Suprapubic skin (tissue), 4 donors: ENCODE results near the gene YES1. TPM values are rescaled to one million over a fixed set of nuclear protein-coding genes. Genes with fewer than 3 reads are reported as not detected.
A peak's percentile ranks its signal among the peaks of the same experiment; 100 is the strongest.

Experiments used
- DNase-seq, 2 donors: peaks; one replicate each; pipeline ENCODE4 v3.0.0-alpha.2; 2019; ENCODE audit warnings: low spot score in 2 of 2
- H3K27ac ChIP-seq: fragments of 200-600 bp; sonication (generic); one replicate; pipeline ENCODE4 v1.5.1; 2019
- H3K27me3 ChIP-seq: fragments of 200-600 bp; sonication (generic); one replicate; pipeline ENCODE4 v1.5.1; 2019
- H3K36me3 ChIP-seq: fragments of 200-600 bp; sonication (generic); one replicate; pipeline ENCODE4 v1.5.1; 2019
- H3K4me1 ChIP-seq: fragments of 200-600 bp; sonication (generic); one replicate; pipeline ENCODE4 v1.5.1; 2019
- H3K4me3 ChIP-seq: fragments of 200-600 bp; sonication (generic); one replicate; pipeline ENCODE4 v1.5.1; 2019; ENCODE audit warnings: mild to moderate bottlenecking
- H3K9me3 ChIP-seq: fragments of 200-600 bp; sonication (generic); one replicate; pipeline ENCODE4 v1.5.1; 2019
- EP300 ChIP-seq: sonication (generic); formaldehyde crosslinking; IDR thresholded peaks from one replicate; pipeline ENCODE4 v1.6.1; 2017; ENCODE audit warnings: antibody characterized with exemption
- POLR2A ChIP-seq, 2 donors: fragments of 450-650 bp; IDR thresholded peaks; one replicate each; pipeline ENCODE4 v1.6.1; 2017; ENCODE audit warnings: antibody characterized with exemption in 2 of 2, mild to moderate bottlenecking in 2 of 2, moderate library complexity in 2 of 2
- POLR2AphosphoS5 ChIP-seq, 3 donors: sonication (generic); formaldehyde crosslinking; IDR thresholded peaks; one replicate each; pipeline ENCODE4 v1.6.1; 2017; ENCODE audit warnings: antibody characterized with exemption in 3 of 3
- whole genome bisulfite sequencing: methylation state at CpG from one replicate; pipeline ENCODE4 v1.1.5; 2018; 5-methylcytosine and 5-hydroxymethylcytosine counted together
- total RNA-seq, 4 donors: library from RNA; depleted of rRNA; stranded (reverse); fragments of >200 nt; gene quantifications; one replicate each; pipeline ENCODE4 v1.1.0, GENCODE V29; 2016
- TF ChIP-seq, protein P1 (sequence below), 2 donors: fragments of 200-600 bp in 1 of 2; fragments of 450-650 bp in 1 of 2; sonication (generic) in 1 of 2; IDR thresholded peaks; one replicate each; pipeline ENCODE4 v1.5.1; 2016 to 2019; ENCODE audit warnings: antibody characterized with exemption in 2 of 2, mild to moderate bottlenecking in 1 of 2, moderate library complexity in 1 of 2

Gene YES1
- total RNA-seq, 4 donors from 2014 or later, result 98.6 to 102 (median 100) TPM

DNA sequence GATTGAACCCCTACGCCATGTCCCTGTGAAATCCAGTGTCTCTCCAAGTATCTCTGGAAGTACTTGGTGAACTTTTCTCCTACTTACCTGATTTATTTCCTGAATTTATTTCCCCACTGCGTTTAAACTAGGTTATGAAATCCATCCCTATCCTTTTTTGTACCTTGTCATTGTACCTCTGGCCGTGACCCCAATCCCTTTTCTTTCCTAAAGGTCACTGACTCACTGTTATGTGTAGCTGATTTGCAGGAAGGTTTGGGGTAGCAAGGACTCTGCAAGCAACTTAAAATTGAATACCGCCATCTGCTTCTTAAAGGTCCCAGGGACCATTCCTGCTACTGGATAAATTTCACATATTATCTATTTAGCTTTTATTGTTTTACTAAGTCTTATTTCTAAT is 95.0 kb downstream of the YES1 start:
- no peak for DNase-seq
- peaks cover 5% of the 10 kb centered on the region for H3K4me1 ChIP-seq

DNA sequence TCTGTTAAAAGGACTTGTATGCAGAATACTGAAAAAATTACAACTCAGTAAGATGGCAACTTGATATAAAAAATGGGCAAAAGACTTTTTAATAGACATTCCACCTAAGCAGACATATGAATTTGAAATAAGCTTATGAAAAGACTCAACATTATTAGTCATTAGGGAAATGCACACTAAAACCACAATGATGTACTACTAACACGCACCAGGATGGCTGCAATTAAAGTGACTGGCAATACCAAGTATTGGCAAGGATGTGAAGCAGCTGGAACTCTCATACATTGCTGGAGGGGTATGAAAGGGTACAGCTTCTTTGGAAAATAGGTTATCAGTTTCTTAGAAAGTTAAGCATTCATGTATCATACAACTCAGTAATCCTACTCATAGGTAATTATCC is 96.4 kb downstream of the YES1 start:
- Histone ChIP-seq H3K4me1 (peaks cover 15% of the 10 kb centered on the region), H3K27me3 (no peaks in the 10 kb centered on the region), H3K36me3 (no peaks in the 10 kb centered on the region), H3K9me3 (no peaks in the 10 kb centered on the region), H3K27ac (no peak overlapping the region), H3K4me3 (no peak overlapping the region)
- 39% methylated on average over 1 of the region's 1 CpG for WGBS
- TF ChIP-seq, protein P1, sequence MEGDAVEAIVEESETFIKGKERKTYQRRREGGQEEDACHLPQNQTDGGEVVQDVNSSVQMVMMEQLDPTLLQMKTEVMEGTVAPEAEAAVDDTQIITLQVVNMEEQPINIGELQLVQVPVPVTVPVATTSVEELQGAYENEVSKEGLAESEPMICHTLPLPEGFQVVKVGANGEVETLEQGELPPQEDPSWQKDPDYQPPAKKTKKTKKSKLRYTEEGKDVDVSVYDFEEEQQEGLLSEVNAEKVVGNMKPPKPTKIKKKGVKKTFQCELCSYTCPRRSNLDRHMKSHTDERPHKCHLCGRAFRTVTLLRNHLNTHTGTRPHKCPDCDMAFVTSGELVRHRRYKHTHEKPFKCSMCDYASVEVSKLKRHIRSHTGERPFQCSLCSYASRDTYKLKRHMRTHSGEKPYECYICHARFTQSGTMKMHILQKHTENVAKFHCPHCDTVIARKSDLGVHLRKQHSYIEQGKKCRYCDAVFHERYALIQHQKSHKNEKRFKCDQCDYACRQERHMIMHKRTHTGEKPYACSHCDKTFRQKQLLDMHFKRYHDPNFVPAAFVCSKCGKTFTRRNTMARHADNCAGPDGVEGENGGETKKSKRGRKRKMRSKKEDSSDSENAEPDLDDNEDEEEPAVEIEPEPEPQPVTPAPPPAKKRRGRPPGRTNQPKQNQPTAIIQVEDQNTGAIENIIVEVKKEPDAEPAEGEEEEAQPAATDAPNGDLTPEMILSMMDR (IDR thresholded peaks at IDR 0.05), result no peak
- TF ChIP-seq EP300 (no peak), POLR2A (IDR thresholded peaks at IDR 0.05) (no peak), POLR2AphosphoS5 (IDR thresholded peaks at IDR 0.05) (no peak)
- no peak for DNase-seq

More for the DNA sequence above, 95.0 kb downstream of the YES1 start:
- TF ChIP-seq POLR2A (IDR thresholded peaks at IDR 0.05) (no peak), EP300 (no peak), POLR2AphosphoS5 (IDR thresholded peaks at IDR 0.05) (no peak)
- TF ChIP-seq, protein P1 (IDR thresholded peaks at IDR 0.05), result no peak
- no peaks in the 10 kb centered on the region for H3K27me3 ChIP-seq
- no peak overlapping the region for H3K27ac ChIP-seq
- 91% methylated on average over 4 of the region's 4 CpGs for WGBS
- H3K36me3 ChIP-seq, result no peaks in the 10 kb centered on the region
- H3K9me3 ChIP-seq, result no peaks in the 10 kb centered on the region
- no peak overlapping the region for H3K4me3 ChIP-seq

DNA sequence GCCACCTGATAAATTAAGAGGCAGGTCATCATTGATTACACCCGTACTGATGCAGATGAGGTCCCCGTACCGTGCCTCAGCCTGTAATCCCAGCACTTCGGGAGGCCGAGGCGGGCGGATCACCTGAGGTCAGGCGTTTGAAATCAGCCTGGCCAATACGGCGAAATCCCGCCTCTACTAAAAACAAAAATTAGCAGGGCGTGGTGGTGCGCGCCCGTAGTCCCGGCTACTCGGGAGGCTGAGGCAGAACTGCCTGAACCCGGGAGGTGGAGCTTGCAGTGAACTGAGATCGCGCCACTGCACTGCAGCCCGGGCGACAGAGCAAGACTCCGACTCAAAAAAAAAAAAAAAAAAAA is 98.9 kb downstream of the YES1 start:
- TF ChIP-seq, protein P1 (IDR thresholded peaks at IDR 0.05), result no peak
- no peak for TF ChIP-seq EP300
- TF ChIP-seq POLR2A (IDR thresholded peaks at IDR 0.05), result no peak
- TF ChIP-seq POLR2AphosphoS5 (IDR thresholded peaks at IDR 0.05), result no peak
- DNase-seq, result no peak
- H3K9me3 ChIP-seq, result no peaks in the 10 kb centered on the region
- WGBS, result 75% methylated on average over 23 of the region's 23 CpGs
- H3K4me1 ChIP-seq, result peaks cover 21% of the 10 kb centered on the region
- peak overlapping the region; percentile 74 for H3K4me3 ChIP-seq
- peak overlapping the region; percentile 90 for H3K27ac ChIP-seq
- H3K36me3 ChIP-seq, result peaks cover 6% of the 10 kb centered on the region
- H3K27me3 ChIP-seq, result no peaks in the 10 kb centered on the region

- WGBS, result 7% methylated on average over 51 of the region's 91 CpGs
- peaks cover 6% of the 10 kb centered on the region for H3K36me3 ChIP-seq
- peak within 1 kb of the TSS; percentile 74 for H3K4me3 ChIP-seq
- no peaks in the 10 kb centered on the region for H3K9me3 ChIP-seq
- DNase-seq, result peak; percentile 91 to 93
- H3K27ac ChIP-seq, result peak within 1 kb of the TSS; percentile 90
- peaks cover 21% of the 10 kb centered on the region for H3K4me1 ChIP-seq
- H3K27me3 ChIP-seq, result no peaks in the 10 kb centered on the region
- TF ChIP-seq EP300 (no peak), POLR2A (IDR thresholded peaks at IDR 0.05) (peak in 1 of 2 donors; percentile 14), POLR2AphosphoS5 (IDR thresholded peaks at IDR 0.05) (no peak)
- TF ChIP-seq, protein P1 (IDR thresholded peaks at IDR 0.05), result peak; percentile 74 to 98
These were observed 99.5 kb downstream of the YES1 start, which contains the start of gene ENOSF1 for GRCh38 chr18:712401-713134. Gene ENOSF1 (minus strand): TSS chr18:712630. CDS start chr18:712587, 43 bp downstream.

DNA sequence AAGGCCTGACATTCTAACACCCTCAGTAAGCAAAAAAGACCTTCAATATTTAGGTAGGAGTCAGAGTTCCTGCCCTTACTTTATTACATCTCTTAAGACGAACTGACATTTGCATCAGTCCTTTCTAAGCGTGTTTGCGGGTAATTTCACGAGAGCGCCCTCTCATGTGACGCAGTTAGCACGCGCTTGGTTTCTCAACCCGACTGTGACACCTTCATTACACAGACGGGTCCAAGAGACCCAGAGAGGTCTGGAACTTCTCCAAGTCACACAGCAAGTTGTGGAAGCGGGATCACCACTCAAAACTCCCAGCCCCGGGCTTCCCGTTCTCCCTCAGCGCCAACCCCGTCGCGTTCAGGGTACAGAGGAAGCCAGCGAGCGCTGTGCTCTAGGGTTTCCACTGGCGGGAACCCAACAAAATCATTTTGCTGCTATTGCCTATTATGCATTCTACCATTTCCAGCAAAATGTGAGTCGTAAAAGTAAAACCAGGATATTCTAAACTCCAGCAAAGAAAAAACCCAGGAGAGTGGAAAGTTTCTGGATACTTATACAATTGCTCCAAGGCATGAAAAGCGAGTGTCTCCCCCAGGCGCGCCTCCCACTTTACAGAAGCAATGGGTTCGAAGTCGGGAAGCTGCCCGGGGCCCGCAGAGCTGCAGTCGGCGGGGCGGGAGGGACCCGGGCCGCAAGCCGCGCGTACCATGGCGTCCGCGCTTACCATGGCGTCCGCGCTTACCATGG is 100.2 kb downstream of the YES1 start:
- Histone ChIP-seq H3K27me3 (no peaks in the 10 kb centered on the region), H3K4me1 (peaks cover 21% of the 10 kb centered on the region), H3K4me3 (peak overlapping the region; percentile 74), H3K27ac (peak overlapping the region; percentile 90), H3K36me3 (peaks cover 6% of the 10 kb centered on the region), H3K9me3 (no peaks in the 10 kb centered on the region)
- WGBS, result 0% methylated on average over 39 of the region's 42 CpGs
- TF ChIP-seq, protein P1 (IDR thresholded peaks at IDR 0.05), result no peak
- TF ChIP-seq POLR2A (IDR thresholded peaks at IDR 0.05) (peak in 1 of 2 donors; percentile 21), POLR2AphosphoS5 (IDR thresholded peaks at IDR 0.05) (peak in 1 of 3 donors; percentile 45), EP300 (no peak)
- DNase-seq, result peak; percentile 86 to 90
